HG02870 (cell line): ENCODE data around the gene NR3C2.

Source experiments
- ATAC-seq: cut with Tn5 transposase; IDR thresholded peaks from one replicate; pipeline ENCODE4 v1.9.1; 2021; ENCODE audit warnings: mild to moderate bottlenecking, moderate library complexity; ENCODE audit not compliant: unreplicated experiment

NR3C2 gene

GRCh38 chr4:148373093-148373492, 69.1 kb downstream of the NR3C2 start:
- ATAC-seq, result no peak

GRCh38 chr4:148369919-148370318, 72.3 kb downstream of the NR3C2 start:
- no peak for ATAC-seq

GRCh38 chr4:148367756-148368155, 74.5 kb downstream of the NR3C2 start:
- ATAC-seq, result no peak

GRCh38 chr4:148366251-148366650, 76.0 kb downstream of the NR3C2 start:
- no peak for ATAC-seq

GRCh38 chr4:148364525-148364924, 77.7 kb downstream of the NR3C2 start:
- no peak for ATAC-seq

- ATAC-seq, result no peak
Observed at GRCh38 chr4:148359769-148360168, 82.4 kb downstream of the NR3C2 start.

- no peak for ATAC-seq
Observed at GRCh38 chr4:148355442-148356123, 86.6 kb downstream of the NR3C2 start.

- no peak for ATAC-seq
Observed at GRCh38 chr4:148354186-148354585, 88.0 kb downstream of the NR3C2 start.

- no peak for ATAC-seq
Observed at GRCh38 chr4:148353571-148353970, 88.6 kb downstream of the NR3C2 start.

GRCh38 chr4:148349153-148349552, 93.1 kb downstream of the NR3C2 start:
- ATAC-seq, result no peak

GRCh38 chr4:148346657-148347056, 95.6 kb downstream of the NR3C2 start:
- ATAC-seq, result no peak

- ATAC-seq, result no peak
Observed at GRCh38 chr4:148345509-148345908, 96.7 kb downstream of the NR3C2 start.

- ATAC-seq, result no peak
Observed at GRCh38 chr4:148344941-148345340, 97.3 kb downstream of the NR3C2 start.

GRCh38 chr4:148344352-148344751, 97.9 kb downstream of the NR3C2 start:
- no peak for ATAC-seq

- no peak for ATAC-seq
Observed at GRCh38 chr4:148341980-148342800, 100.0 kb downstream of the NR3C2 start.

GRCh38 chr4:148335133-148335532, 107.1 kb downstream of the NR3C2 start:
- ATAC-seq, result no peak

GRCh38 chr4:148333265-148333664, 108.9 kb downstream of the NR3C2 start:
- no peak for ATAC-seq

GRCh38 chr4:148332486-148332885, 109.7 kb downstream of the NR3C2 start:
- ATAC-seq, result no peak

GRCh38 chr4:148330724-148331123, 111.5 kb downstream of the NR3C2 start:
- ATAC-seq, result no peak

- no peak for ATAC-seq
Observed at GRCh38 chr4:148330161-148330560, 112.1 kb downstream of the NR3C2 start.

- no peak for ATAC-seq
Observed at GRCh38 chr4:148329751-148330150, 112.5 kb downstream of the NR3C2 start.

GRCh38 chr4:148327683-148328082, 114.5 kb downstream of the NR3C2 start:
- no peak for ATAC-seq
